Stimulated activated CD4-positive, alpha-beta T cell treated with anti-CD3 and anti-CD28 coated beads, Interleukin-15, amount 100 ng/mL, for 48 hours (primary cell): ENCODE measurements around the gene GLCCI1.

Experiments used
- DNase-seq, 2 donors: peaks; one replicate each; pipeline ENCODE4 v3.0.0-alpha.2; 2020; ENCODE audit warnings: low read depth in 2 of 2

GLCCI1 gene

DNA sequence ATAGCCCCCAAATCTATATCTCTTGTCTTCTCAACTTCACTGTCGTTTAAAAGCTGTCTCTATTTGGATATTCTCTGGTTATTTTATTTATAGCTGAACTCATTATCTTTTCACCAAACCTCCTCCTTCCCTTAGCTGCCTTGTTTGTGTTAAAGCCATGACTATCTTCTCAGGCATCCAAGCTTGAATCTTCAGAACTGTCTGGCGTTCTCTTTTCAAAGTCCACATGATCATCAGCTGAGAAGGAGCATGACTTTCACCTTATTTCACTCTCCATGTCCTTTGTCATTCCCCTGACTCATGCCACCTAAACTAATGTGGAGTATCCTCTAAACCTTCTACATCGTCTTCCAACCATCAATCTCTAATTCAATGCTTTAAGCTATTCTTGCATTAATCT lies 5.7 kb upstream of the GLCCI1 start:
- DNase-seq, result no peak

DNA sequence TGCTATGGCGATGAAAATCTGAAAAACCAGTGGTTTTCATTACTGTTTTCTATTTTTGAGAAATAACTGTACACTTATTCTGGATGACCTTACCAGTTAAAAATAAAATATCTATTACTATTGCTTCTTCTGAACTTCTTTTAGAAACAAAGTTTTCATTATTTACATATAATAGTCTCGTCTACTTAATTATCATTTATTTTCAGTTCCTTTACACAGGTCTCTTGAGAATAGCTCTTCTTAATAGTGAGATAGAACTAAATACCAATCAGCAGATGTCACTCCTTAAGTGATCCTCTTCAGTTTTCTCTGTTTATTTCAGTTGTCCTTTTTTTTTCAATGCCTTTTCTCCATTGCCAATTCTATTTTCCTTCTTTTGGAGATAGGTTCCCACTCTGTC lies 4.3 kb upstream of the GLCCI1 start:
- DNase-seq, result no peak

DNA sequence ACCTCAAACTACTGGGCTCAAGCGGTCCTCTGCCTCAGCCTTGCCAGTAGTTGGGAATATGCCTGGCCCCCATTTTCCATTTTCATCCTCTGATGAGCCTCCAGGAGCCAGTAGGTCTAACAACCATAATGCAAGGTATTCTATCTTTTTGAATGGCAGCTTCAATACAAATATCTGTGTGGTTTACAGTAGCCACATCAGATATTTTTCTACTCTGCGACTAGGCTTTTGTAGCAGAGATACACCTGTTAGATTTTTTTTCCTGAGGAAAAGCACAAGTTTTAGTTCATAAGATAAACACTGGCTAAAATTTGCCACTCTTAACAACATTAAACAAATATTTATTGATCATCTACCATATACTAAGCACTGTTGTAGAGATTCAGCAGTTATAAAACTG lies 3.9 kb upstream of the GLCCI1 start:
- no peak for DNase-seq

DNA sequence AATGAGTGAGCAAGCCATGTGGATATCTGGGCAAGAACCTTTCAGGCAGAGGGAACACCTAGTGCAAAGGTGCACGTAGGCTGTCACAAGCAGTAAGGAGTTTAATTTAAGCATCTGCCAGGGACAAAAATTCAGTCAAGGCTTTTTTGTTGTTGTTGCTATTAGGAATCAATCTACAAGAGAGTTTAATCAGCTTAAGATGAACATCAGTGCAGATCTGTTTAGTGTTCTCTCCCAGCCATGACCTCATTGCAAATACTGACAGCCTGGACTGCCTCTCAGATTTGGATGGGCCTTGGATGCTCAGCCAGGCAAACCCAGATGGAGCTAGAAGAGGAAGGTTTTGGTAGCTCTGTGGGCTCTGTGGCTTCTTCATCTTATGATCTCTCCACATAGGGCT lies 3.3 kb upstream of the GLCCI1 start:
- DNase-seq, result no peak

DNA sequence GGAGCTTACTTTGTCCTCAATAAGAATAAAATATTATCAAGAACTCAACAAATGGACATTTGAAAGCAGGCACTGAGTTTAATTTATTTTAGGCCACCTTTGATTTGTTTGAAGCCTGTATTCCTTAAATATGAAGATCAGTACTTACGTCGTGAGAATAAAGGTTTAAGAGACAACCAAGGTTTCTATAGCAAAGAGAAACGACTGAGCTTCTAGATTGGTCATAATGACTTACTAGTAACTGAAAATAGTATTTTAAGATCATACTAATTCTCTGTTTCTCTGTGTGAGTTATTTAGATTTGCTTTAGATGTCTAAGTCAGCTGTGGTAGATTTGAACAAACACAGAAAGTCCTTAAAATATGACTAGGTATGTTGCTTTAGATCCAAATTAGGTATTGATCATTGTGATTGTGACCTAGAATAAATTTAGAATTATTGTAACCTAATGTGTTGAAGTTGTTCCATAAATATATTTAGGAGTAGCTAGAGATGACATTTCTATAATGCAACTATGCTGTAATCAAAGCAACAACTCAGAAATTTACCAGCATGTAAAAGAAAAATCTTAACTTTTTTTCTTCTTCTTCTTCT lies 2.4 kb upstream of the GLCCI1 start:
- no peak for DNase-seq

DNA sequence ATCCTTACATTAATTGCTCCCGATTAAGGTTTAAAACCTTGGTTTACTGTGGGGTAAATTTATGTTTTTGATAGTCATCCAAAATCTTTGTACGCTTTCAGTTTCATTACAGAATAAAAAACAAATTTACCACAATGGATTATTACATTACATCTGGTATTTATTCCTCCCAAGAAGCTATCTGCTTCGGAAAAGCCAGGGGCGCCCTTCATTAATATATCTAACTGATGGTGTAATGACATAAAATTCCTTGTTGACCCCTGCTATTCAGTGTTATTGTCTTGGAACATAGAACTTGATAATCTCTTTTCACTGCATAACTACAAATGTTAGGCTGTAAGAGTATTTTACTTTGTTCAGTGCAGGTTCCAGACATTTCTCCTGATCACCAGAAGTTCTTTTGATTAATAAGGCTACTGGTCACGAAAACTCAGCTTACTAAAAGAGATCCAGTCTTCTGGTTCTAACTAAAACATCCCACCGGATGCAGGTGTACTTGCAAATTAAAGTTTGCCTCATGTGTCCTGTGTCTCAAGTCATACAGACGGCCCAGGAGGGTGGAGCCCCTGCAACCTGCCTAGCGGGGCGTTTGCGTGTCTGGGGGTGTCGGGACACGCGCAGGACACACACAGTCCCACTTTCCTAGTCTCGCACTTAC lies 581 bp upstream of the GLCCI1 start:
- DNase-seq, result no peak

DNA sequence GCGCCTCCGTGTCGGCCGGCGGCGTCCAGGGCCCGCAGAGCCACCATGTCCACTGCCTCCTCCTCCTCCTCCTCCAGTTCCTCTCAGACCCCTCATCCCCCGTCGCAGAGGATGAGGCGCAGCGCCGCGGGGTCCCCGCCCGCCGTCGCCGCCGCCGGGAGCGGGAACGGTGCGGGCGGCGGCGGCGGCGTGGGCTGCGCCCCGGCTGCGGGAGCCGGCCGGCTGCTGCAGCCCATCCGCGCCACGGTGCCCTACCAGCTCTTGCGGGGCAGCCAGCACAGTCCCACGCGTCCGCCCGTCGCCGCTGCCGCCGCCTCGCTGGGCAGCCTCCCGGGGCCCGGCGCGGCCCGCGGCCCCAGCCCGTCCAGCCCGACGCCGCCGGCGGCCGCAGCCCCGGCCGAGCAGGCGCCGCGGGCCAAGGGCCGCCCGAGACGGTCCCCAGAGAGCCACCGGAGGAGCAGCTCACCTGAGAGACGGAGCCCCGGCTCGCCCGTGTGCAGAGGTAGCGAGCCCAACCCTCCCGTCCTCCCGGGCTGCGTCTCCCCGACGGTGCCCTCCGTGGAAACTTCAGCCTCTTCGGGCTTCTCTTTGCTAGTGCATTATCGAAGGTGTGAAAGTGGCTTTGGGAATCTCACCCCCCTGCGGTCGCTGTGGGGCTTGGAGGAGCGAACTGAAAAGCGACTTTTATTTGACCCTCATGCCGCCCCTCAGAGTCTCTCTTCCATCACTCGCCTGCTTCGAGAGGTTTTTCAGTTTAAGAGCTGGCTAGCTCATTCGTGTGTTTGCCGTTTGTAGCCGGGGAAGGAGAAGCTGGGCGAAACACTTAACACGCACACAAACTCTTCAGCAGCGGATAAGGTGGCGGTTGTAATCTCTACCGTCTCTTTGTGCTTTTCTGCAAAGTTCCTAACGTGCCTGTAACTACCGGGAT lies 975 bp downstream of the GLCCI1 start:
- DNase-seq, result peak; percentile 19 to 23

DNA sequence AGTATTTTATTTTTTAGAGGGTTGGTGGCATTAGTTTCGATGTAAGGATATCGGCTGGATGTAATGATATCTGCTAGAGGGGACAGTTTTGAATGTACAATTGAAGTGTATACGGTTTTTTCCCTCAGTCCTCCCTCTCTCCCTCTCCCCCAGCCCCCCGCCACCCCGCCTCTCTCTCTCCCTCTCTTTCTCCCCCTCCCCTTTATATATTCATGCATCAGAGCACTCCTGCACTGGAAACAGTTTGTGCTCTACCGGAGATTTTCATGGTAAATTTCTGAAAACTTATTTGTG lies 1.6 kb downstream of the GLCCI1 start:
- no peak for DNase-seq

DNA sequence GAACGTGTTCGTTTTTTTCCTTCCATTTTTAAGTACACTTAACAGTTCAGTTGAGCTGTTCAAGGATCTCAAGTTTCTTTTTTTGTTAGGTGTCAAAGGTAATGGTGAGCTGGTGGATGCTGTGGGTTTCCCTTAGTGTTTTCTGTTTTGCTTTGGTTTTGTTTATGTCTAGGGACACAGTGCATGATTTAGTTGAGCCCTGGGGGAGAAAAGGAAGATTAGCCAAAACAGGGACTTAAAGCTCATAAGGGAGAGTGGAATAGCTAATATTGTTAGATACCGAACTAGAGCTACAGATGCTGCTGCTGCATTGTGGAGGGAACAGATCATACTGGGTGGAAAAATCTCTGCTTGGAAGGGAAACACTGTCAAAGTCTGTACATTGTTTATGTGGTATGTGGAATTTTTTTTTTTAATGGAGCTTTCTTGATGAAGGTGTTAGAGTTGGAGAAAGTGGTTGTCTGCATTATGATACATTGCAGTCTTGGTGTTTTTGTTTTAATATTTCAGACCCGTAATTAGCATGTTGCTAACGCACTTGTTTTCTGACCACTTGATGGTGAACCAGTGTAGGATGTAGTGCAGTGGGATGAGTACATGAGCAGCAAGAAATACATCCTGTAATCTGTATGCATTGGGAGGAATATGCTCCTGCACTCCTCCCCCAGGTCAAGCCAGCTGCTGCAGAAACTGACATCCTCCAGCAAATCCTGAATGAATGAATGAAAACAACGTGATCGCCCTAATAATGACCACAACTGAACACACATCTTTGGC lies 2.1 kb downstream of the GLCCI1 start:
- no peak for DNase-seq

DNA sequence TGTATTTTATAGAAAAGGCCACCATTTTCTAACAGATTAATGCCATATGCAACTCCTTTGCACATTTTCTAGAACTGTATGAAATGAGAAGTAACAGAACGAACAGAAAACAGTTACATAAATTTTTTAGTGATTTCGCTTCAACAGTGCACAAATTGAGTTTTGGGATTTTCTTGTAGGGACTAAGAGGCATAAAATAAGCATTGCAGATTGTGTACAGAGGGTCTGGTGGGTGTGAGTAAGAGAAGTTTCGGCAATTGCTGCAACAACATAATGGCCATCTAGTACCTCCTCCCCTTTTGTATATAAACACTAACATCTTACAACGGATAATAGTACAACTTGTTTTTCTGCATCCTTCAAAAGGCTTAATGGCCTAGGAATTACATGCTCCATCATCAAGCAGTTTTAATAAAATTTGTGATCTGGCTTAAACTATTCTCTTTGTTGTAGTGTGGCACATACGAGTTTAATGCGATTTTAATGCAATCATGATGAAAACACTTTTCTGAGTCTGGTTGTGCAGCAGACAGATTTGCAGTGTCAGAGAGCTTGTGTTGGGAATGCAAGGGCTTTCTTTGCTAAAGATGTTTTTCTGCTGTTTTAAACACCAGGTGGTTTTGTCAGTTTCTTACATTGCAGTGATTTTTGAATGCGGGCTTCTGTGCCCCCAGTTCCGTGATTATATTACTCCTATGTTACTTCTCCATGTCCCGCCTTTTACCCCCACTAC lies 2.9 kb downstream of the GLCCI1 start:
- DNase-seq, result no peak

DNA sequence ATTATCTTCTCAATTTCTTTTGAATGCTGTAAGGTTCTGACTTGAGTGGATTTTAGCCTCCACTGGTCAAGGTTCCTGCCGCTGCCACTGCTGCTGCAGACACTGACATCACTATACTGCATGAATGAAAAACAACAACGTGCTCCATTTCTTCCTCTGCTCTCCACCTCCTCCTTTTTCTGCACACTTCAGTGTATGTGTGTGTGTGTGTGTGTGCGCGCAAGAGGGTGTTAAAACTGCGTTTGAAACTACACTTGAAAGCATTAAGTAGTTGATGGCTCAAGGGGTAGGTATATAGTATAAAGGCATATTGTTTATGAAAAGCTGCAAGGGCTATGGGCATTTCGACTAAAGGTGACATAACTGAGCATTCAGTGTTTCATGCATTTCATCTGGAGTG lies 3.5 kb downstream of the GLCCI1 start:
- DNase-seq, result no peak

DNA sequence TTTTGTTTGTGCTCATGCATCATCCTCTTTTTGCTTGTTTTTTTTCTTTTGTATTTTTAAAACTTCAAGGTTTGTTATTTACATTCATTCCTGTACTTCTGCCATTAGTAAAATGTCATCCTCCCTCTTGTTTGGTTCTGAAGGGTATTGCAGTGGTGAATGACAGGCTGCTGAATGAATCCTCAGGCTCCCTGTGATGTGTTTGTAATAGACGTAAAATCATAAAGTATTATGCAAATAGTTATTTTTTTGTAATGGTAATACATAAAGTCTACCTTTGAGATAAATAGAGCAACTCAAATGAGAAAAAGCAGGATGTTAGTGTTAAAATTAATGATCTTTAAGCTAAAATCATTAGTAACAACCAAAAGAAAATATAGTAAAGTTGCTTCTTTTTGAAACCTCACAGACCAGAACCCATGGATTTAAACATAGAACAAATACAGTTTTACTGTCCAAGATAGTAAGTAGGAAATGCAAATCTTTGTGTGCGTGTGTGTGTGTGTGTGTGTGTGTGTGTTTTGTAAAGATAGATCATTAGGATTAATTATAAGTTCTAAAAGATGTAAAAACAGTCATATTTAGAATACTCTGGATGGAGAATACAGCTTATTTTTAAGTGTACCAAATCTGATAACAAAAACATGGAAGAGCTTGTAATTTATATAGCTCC lies 4.5 kb downstream of the GLCCI1 start:
- DNase-seq, result no peak

DNA sequence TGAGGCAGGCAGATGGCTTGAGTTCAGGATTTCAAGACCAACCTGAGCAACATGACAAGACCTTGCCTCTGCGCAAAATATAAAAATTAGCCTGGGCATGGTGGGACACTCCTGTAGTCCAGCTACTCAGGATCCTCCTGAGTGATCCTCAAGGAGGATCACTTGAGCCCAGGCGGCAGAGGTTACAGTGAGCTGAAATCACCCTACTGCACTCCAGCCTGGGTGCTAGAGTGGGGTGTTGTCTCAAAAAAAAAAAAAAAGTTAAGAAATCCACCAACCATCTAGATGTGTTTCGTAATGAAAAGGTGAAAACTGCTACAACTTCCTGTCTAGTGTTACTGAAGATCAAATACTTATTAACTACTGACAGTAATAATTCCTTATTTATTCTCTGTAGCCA lies 8.1 kb downstream of the GLCCI1 start:
- no peak for DNase-seq

DNA sequence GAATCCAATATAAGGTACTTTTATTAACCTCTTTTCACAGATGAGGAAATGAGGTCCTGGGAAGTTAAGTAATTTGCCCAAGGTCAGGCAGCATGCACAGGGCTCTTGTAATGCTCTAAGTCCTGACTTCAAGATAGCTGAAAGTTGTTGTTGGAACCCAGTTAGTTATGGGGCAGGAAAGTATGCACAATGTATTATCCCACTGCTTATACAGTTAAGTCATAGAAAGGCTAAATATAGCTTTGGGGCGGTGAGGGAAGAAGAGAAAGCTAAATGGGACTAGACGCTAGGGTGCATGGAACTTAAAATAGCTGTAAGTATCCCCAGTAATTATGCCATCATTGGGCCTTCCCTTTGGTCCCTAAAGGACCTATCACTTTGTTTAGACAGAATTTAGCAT lies 9.2 kb downstream of the GLCCI1 start:
- no peak for DNase-seq

DNA sequence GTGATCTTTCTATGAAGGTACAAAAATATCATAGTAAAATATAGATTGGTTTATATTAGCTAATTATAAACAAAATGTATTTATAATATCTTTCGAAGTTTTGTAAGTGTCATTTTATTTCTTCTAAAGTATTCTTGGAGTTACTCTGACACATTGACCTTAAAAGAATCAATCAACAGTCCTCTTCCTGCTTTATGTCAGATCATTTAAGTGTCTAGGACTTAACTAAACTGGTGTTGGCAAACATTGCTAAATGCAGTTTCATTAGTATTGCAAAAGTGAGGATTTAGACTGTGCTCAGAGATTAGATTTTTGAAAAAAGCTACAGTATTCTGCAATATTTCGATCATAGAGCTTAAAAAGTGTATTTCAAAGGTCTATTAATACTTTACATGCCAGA lies 10.3 kb downstream of the GLCCI1 start:
- DNase-seq, result no peak

DNA sequence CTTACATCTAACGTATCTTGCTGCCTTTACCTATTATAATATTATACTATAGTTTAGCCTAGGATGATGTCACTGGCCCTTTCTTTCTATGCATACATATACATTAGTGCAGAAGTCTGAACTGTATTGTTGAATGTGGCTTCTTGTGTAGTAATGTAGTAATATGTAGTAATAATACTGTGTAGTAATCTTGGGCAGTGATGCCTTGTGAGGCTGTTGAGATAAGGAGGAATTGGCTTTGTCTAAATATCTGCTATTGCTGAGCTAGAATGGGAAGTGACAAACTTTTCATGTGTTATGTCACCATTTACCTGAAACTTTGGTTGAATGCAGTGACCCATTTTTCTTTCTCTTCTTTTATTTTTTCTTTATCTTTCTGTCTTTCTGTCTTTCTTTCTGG lies 11.0 kb downstream of the GLCCI1 start:
- no peak for DNase-seq

DNA sequence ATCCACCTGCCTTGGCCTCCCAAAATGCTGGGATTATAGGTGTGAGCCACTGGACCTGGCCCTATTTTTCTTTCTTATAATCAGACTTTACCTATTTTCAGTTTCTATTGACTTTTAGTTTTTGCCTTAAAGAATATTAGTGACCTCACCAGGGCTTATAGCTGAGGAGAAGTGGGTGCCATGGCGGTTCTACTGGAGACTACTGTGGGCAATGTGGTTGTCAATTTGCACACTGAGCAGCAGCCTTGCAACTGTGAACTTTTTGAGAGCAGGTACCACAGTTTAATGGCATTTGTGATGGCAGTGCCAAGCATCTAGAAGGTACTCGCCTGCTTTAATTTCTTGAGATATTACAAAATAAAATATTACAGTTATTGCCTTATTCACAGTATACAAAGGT lies 11.5 kb downstream of the GLCCI1 start:
- no peak for DNase-seq

DNA sequence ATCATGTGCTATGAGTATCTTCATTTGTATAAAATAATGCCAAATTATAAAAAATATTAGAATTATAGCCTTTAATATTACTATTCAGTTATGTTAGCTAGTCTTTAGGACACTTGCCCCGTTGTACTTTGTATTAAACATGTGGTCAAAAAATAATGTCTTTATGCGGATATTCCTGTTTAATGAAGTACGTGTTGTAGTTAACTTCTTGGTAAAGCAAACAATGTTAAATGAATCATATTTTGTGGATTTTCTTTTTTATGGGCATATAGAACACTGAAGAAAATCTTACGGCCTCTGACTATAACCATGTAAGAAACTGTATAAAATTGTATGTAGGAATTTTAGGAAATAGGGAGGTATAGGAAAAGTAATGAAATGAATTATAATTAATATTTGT lies 14.3 kb downstream of the GLCCI1 start:
- no peak for DNase-seq

DNA sequence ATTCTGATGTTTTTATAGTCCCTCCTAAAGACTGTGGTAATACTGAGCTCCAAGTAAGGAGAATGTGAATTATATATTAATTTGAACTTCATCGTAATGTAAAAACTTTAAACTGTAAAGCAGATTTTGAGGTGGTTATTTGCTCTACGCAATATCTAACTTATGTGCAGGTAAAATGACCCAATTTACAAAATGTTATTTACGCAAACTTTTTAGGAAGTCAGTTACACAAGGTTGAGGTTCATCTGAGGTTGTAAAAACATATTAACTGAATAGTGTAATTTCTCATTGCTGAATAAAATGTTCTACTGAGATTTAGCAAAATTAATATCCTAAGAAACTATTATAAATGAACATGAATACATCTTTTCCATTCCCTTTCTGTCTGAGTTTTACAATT lies 15.8 kb downstream of the GLCCI1 start:
- DNase-seq, result no peak

DNA sequence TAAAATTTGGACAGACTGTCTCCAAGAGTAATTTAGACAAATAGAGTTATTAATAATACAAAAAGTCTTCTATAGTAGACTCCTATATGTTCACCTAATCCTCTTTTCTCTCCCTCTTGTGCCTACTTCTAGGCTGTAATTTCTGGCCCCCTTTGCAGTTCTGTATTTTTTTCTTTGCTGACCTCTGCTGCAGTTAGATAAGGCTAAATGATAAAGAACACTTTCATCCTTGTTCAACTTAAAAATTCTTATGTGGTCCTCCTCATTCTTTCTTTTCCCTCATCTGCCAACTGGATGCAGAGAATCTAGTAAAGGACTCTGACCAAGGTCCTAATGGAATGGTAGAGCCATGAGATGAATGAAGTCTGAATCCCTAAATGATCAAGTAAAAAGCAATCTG lies 20.1 kb downstream of the GLCCI1 start:
- DNase-seq, result no peak

DNA sequence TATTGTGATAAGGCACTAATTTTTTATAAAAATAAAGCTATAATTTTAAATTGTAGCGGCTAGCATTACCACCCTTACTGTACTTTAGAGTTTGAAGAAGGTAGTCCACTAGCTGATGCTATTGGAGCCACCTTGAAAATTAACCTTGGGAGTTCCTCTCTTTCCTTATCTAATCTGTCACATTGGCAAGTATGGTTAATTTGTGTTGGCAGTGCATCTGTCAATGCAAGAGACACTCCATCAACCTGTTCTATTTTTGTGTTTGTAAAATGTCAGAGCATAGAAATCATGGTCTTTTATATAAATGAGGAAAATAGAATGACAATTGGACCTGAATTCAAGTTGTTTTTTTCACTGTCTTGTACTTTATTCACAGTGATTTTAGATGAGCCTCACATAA lies 20.5 kb downstream of the GLCCI1 start:
- DNase-seq, result no peak
